CMK (cell line): ENCODE measurements around the gene USP31.
"Not testable (repeated sequence)": the region's sequence is repeated elsewhere in the genome, so short reads cannot be mapped to it uniquely, and the experiment has no call there.

Experiments
- DNase-seq: peaks from one replicate; pipeline ENCODE4 v3.0.0-alpha.2; 2010; ENCODE audit warnings: low read depth

The USP31 gene

GRCh38 chr16:23156110-23156509 is 6.9 kb upstream of the USP31 start:
- no peak for DNase-seq

GRCh38 chr16:23155445-23156049 is 6.3 kb upstream of the USP31 start:
- no peak for DNase-seq

- DNase-seq, result no peak
Measured at GRCh38 chr16:23152386-23153178, 3.3 kb upstream of the USP31 start.

- DNase-seq, result no peak
Measured at GRCh38 chr16:23149993-23150364, 727 bp upstream of the USP31 start.

- DNase-seq, result no peak
Measured at GRCh38 chr16:23148513-23149266, 562 bp downstream of the USP31 start.

GRCh38 chr16:23148166-23148512 is 1.1 kb downstream of the USP31 start:
- no peak for DNase-seq

- DNase-seq, result no peak
Measured at GRCh38 chr16:23147666-23148065, 1.6 kb downstream of the USP31 start.

- no peak for DNase-seq
Measured at GRCh38 chr16:23146877-23147601, 2.2 kb downstream of the USP31 start.

- DNase-seq, result no peak
Measured at GRCh38 chr16:23145608-23146007, 3.6 kb downstream of the USP31 start.

GRCh38 chr16:23145186-23145585 is 4.1 kb downstream of the USP31 start:
- DNase-seq, result no peak

GRCh38 chr16:23144393-23144792 is 4.9 kb downstream of the USP31 start:
- DNase-seq, result not testable (repeated sequence)

- no peak for DNase-seq
Measured at GRCh38 chr16:23143391-23143790, 5.9 kb downstream of the USP31 start.

GRCh38 chr16:23141959-23142740 is 7.1 kb downstream of the USP31 start:
- no peak for DNase-seq

GRCh38 chr16:23141500-23141899 is 7.8 kb downstream of the USP31 start:
- DNase-seq, result no peak

- DNase-seq, result no peak
Measured at GRCh38 chr16:23141033-23141432, 8.2 kb downstream of the USP31 start.

- no peak for DNase-seq
Measured at GRCh38 chr16:23140107-23140506, 9.1 kb downstream of the USP31 start.

- no peak for DNase-seq
Measured at GRCh38 chr16:23137818-23138217, 11.4 kb downstream of the USP31 start.

GRCh38 chr16:23137256-23137655 is 12.0 kb downstream of the USP31 start:
- no peak for DNase-seq

- no peak for DNase-seq
Measured at GRCh38 chr16:23134274-23134673, 15.0 kb downstream of the USP31 start.

- DNase-seq, result no peak
Measured at GRCh38 chr16:23132775-23133463, 16.3 kb downstream of the USP31 start.
